Measurements from ENCODE around the gene SMNDC1. TPM values are rescaled to one million over a fixed set of nuclear protein-coding genes. Genes with fewer than 3 reads are reported as not detected.
A peak's percentile ranks its signal among the peaks of the same experiment; 100 is the strongest.
"Not testable (repeated sequence)": the region's sequence is repeated elsewhere in the genome, so short reads cannot be mapped to it uniquely, and the experiment has no call there.

SMNDC1 gene
- total and polyA plus RNA-seq, 10 of the 15 experiments (the other 5 are each of a cell fraction or from before 2014, with no cell fraction given) = 4.6 to 37.2 (median 18.1) TPM

- BruUV-seq (replicated peaks); in situ Hi-C loops (cut with MboI); H3K27ac ChIP-seq (ENCODE audit: control insufficient read depth, insufficient read depth); H2AFZ ChIP-seq (ENCODE audit: control insufficient read depth, low read depth, low read length); H3K4me3 ChIP-seq; H3K36me3 ChIP-seq (ENCODE audit: control insufficient read depth in 2 of 2, insufficient read depth in 2 of 2, low read length in 1 of 2); H3K9me3 ChIP-seq (replicated peaks; ENCODE audit: control insufficient read depth, insufficient read depth, low read length); H3K9ac ChIP-seq (ENCODE audit: control insufficient read depth, insufficient read depth, low read length); H3K27me3 ChIP-seq (replicated peaks in 1 of 2; ENCODE audit: control insufficient read depth in 2 of 2, insufficient read depth in 2 of 2, low read length in 1 of 2); intact Hi-C loops (cut with micrococcal nuclease; ENCODE audit: unreplicated experiment); POLR2A ChIA-PET; H3K79me2 ChIP-seq (ENCODE audit: control insufficient read depth, insufficient read depth, low read length); DNase-seq (ENCODE audit: low read depth, low spot score); H4K20me1 ChIP-seq (ENCODE audit: control insufficient read depth, insufficient read depth): not testable (repeated sequence)
- peak; percentile 95 for FAIRE-seq
- Histone ChIP-seq H3K4me2 (ENCODE audit: control insufficient read depth, insufficient read depth) (peak overlapping the region; percentile 38), H3K4me1 (ENCODE audit: control insufficient read depth, insufficient read depth, low read length) (peaks cover 19% of the 10 kb centered on the region)
- ChIA-PET SMC1A (ENCODE audit: uncharacterized antibody, unreplicated experiment) (interaction anchor here (0.9 to 2.6 kb wide), 3 partner anchors 30 to 139 kb away, joined by 3 to 7 read pairs (median 5); no protein-coding TSS in a partner anchor), CTCF (interaction anchor here (1.0 to 1.3 kb wide), 4 partner anchors 10 to 30 kb away, joined by 3 to 4 read pairs (median 3); no protein-coding TSS in a partner anchor), RAD21 (ENCODE audit: unreplicated experiment) (interaction anchor here (1.2 to 1.4 kb wide), 2 partner anchors 9 to 24 kb away, joined by 3 to 6 read pairs; no protein-coding TSS in a partner anchor)
- WGBS (ENCODE audit: insufficient coverage, insufficient replicate concordance, low lambda C conversion rate, missing lambda C conversion rate) = no CpG with 5 or more reads among the region's 1 CpG
- ATAC-seq = peak; percentile 76
- TF ChIP-seq SKIL (IDR thresholded peaks at IDR 0.05; ENCODE audit: low read depth, poor library complexity, severe bottlenecking) (peak; percentile 45), DPF2 (IDR thresholded peaks at IDR 0.05) (peak; percentile 51; the same call in 1 of the 2 replicates), FOXM1 (IDR thresholded peaks at IDR 0.05; ENCODE audit: low read depth, low read length) (peak; percentile 87; the same call in 1 of the 2 replicates), ZBED1 (IDR thresholded peaks at IDR 0.05; ENCODE audit: borderline replicate concordance) (0 out of 2 replicates have a peak, but pooled peaks have one; percentile 41), MTA2 (IDR thresholded peaks at IDR 0.05; ENCODE audit: low read depth) (peak; percentile 89), JUNB (IDR thresholded peaks at IDR 0.05) (peak; percentile 97), GABPA (IDR thresholded peaks at IDR 0.05; ENCODE audit: low read depth) (peak; percentile 57; the same call in 1 of the 2 replicates), ZNF384 (IDR thresholded peaks at IDR 0.05; ENCODE audit: borderline replicate concordance, low read depth, low read length) (0 out of 2 replicates have a peak, but pooled peaks have one; percentile 41), MTA3 (IDR thresholded peaks at IDR 0.05; ENCODE audit: borderline replicate concordance, low read length) (peak; percentile 58; the same call in 1 of the 2 replicates), IKZF2 (IDR thresholded peaks at IDR 0.05) (peak; percentile 89 to 91), BHLHE40 (IDR thresholded peaks at IDR 0.05; ENCODE audit: borderline replicate concordance in 1 of 2, low read depth in 2 of 2, low read length in 1 of 2) (peak; percentile 13 to 37; a peak in 1 of 4 replicates), BCL11A (IDR thresholded peaks at IDR 0.05; ENCODE audit: low read depth, low read length) (peak; percentile 55; the same call in 1 of the 2 replicates), MEF2A (IDR thresholded peaks at IDR 0.05; ENCODE audit: insufficient read depth, low read depth, low read length) (peak; percentile 71), RUNX3 (IDR thresholded peaks at IDR 0.05; ENCODE audit: low read length) (peak; percentile 88), RELB (IDR thresholded peaks at IDR 0.05; ENCODE audit: low read depth) (peak; percentile 72; the same call in 1 of the 2 replicates), IKZF1 (conservative IDR thresholded peaks at IDR 0.05) (peak; percentile 41; the same call in 1 of the 2 replicates), BMI1 (IDR thresholded peaks at IDR 0.05; ENCODE audit: borderline replicate concordance) (peak; percentile 49; the same call in 1 of the 2 replicates), MEF2B (IDR thresholded peaks at IDR 0.05; ENCODE audit: partially characterized antibody, poor library complexity, severe bottlenecking) (peak; percentile 52), NFIC (IDR thresholded peaks at IDR 0.05; ENCODE audit: low read depth, low read length) (peak; percentile 95), ZNF217 (IDR thresholded peaks at IDR 0.05) (0 out of 2 replicates have a peak, but pooled peaks have one; percentile 65), EED (IDR thresholded peaks at IDR 0.05; ENCODE audit: low read depth) (peak; percentile 38; the same call in 1 of the 2 replicates), CREM (IDR thresholded peaks at IDR 0.05; ENCODE audit: low read depth) (peak; percentile 64; the same call in 1 of the 2 replicates), NR2F1 (conservative IDR thresholded peaks at IDR 0.05) (peak; percentile 61)
These were observed 55.2 kb downstream of the SMNDC1 start for GRCh38 chr10:110249489-110249888.
